Natural killer cell (primary cell): ENCODE results near the gene SYCE3. TPM values are rescaled to one million over a fixed set of nuclear protein-coding genes. Genes with fewer than 3 reads are reported as not detected.
"Not testable (repeated sequence)": the region's sequence is repeated elsewhere in the genome, so short reads cannot be mapped to it uniquely, and the experiment has no call there.

Experiments
- ATAC-seq, 3 donors: fragments of 150-1000 bp in 2 of 3; fragments of 200-7000 bp in 1 of 3; cut with Tn5 transposase; 1 replicate in 1 of 3; 2 replicates in 2 of 3; pipeline ENCODE4 v1.10.0; 2021; ENCODE audit warnings: mild to moderate bottlenecking in 2 of 3, moderate library complexity in 2 of 3
- DNase-seq, 2 donors: peaks; one replicate each; pipeline versions ENCODE4 v3.0.0 to v3.0.0-alpha.2; 2013 to 2021; ENCODE audit warnings: mixed read lengths in 1 of 2
- H3K27ac ChIP-seq: one replicate; pipeline ENCODE4 v1.5.1; 2013; ENCODE audit warnings: mild to moderate bottlenecking, low read length
- H3K27me3 ChIP-seq: one replicate; pipeline ENCODE4 v1.6.1; 2013; ENCODE audit warnings: low read length; ENCODE audit not compliant: control insufficient read depth, insufficient read depth
- H3K36me3 ChIP-seq: one replicate; pipeline ENCODE4 v1.6.1; 2013; ENCODE audit warnings: low read length; ENCODE audit not compliant: control insufficient read depth, insufficient read depth
- H3K4me1 ChIP-seq: one replicate; pipeline ENCODE4 v1.6.1; 2013; ENCODE audit warnings: low read length; ENCODE audit not compliant: control insufficient read depth, insufficient read depth
- H3K4me3 ChIP-seq: one replicate; pipeline ENCODE4 v1.5.1; 2013; ENCODE audit warnings: low read length
- H3K9me3 ChIP-seq: one replicate; pipeline ENCODE4 v1.6.1; 2013; ENCODE audit warnings: low read length; ENCODE audit not compliant: control insufficient read depth, insufficient read depth
- H3K27ac Mint-ChIP-seq, 2 donors: one replicate each; pipeline ENCODE4 v1.8.0; 2022; ENCODE audit warnings: mild to moderate bottlenecking in 2 of 2, mixed read lengths in 2 of 2, moderate library complexity in 1 of 2
- H3K27me3 Mint-ChIP-seq, 2 donors: one replicate each; pipeline ENCODE4 v1.8.0; 2022; ENCODE audit warnings: low read depth in 2 of 2, mixed read lengths in 2 of 2
- H3K36me3 Mint-ChIP-seq: one replicate; pipeline ENCODE4 v1.8.0; 2022; ENCODE audit warnings: mixed read lengths
- H3K4me1 Mint-ChIP-seq, 2 donors: one replicate each; pipeline ENCODE4 v1.8.0; 2022; ENCODE audit warnings: mixed read lengths in 2 of 2
- H3K4me3 Mint-ChIP-seq: one replicate; pipeline ENCODE4 v1.8.0; 2022; ENCODE audit warnings: mild to moderate bottlenecking, moderate library complexity, mixed read lengths
- H3K9me3 Mint-ChIP-seq, 2 donors: one replicate each; pipeline ENCODE4 v1.8.0; 2022; ENCODE audit warnings: mixed read lengths in 2 of 2
- WGBS: methylation state at CpG from one replicate; pipeline ENCODE4 v1.1.7; 2013; ENCODE audit warnings: missing lambda C conversion rate; ENCODE audit not compliant: insufficient coverage; 5-methylcytosine and 5-hydroxymethylcytosine counted together
- intact Hi-C: fragments of 100-400 bp; cut with micrococcal nuclease; formaldehyde crosslinking; loops from one replicate; pipeline ENCODE4 v1.14.2; 2022
- total RNA-seq, 4 donors: library from RNA; stranded (reverse); fragments of 120-200 nt in 1 of 4; gene quantifications; one replicate each; pipeline versions ENCODE4 v1.2.3 to v1.2.4, GENCODE V29; 2013 to 2022
- TF ChIP-seq, protein P1 (sequence below): fragments of 200-600 bp; IDR thresholded peaks from one replicate; pipeline ENCODE4 v1.8.0; 2022; ENCODE audit warnings: antibody characterized with exemption

The SYCE3 gene
- total RNA-seq, 3 donors from 2014 or later (not counting 1 experiment from before 2014, with no cell fraction given), result not detected

GRCh38 chr22:50608996-50609395, 46.3 kb upstream of the SYCE3 start:
- no peak overlapping the region for H3K27ac Mint-ChIP-seq
- H3K36me3 Mint-ChIP-seq, result no peaks in the 10 kb centered on the region
- H3K4me1 Mint-ChIP-seq, result peaks cover 6 to 11% of the 10 kb centered on the region in 2 donors
- Histone ChIP-seq H3K4me3 (no peak overlapping the region), H3K9me3 (no peaks in the 10 kb centered on the region), H3K27ac (no peak overlapping the region), H3K36me3 (no peaks in the 10 kb centered on the region), H3K27me3 (peaks cover 10% of the 10 kb centered on the region), H3K4me1 (no peaks in the 10 kb centered on the region)
- no peaks in the 10 kb centered on the region for H3K9me3 Mint-ChIP-seq
- 90% methylated on average over 10 of the region's 10 CpGs for WGBS
- H3K4me3 Mint-ChIP-seq, result no peak overlapping the region
- intact Hi-C loops, result no loop called here
- ATAC-seq (no peak), DNase-seq (no peak)
- TF ChIP-seq, protein P1, sequence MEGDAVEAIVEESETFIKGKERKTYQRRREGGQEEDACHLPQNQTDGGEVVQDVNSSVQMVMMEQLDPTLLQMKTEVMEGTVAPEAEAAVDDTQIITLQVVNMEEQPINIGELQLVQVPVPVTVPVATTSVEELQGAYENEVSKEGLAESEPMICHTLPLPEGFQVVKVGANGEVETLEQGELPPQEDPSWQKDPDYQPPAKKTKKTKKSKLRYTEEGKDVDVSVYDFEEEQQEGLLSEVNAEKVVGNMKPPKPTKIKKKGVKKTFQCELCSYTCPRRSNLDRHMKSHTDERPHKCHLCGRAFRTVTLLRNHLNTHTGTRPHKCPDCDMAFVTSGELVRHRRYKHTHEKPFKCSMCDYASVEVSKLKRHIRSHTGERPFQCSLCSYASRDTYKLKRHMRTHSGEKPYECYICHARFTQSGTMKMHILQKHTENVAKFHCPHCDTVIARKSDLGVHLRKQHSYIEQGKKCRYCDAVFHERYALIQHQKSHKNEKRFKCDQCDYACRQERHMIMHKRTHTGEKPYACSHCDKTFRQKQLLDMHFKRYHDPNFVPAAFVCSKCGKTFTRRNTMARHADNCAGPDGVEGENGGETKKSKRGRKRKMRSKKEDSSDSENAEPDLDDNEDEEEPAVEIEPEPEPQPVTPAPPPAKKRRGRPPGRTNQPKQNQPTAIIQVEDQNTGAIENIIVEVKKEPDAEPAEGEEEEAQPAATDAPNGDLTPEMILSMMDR, result no peak
- peaks cover 9 to 31% of the 10 kb centered on the region in 2 donors for H3K27me3 Mint-ChIP-seq

- not testable (repeated sequence) for H3K4me3 Mint-ChIP-seq, ATAC-seq, DNase-seq
Observed at GRCh38 chr22:50608058-50608840, 45.5 kb upstream of the SYCE3 start.

DNA sequence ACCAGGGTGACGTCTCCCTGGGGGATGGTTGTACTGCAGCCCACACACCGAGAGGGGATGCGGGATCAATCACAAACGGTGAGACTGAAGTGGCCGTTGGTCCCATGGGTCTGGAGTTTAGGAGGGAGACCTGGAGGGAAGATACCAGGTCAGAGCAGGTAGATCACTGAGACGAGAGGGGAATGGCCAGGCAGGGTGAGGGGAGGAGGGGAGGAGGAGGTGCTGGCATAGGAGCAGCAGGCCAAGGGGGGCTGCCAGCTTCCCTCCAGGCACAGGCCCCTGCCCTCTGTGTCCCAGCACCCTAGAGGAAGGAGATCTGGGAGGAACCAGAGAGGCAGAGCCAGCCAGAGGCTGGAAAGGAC, 44.9 kb upstream of the SYCE3 start:
- H3K4me1 Mint-ChIP-seq, result peaks cover under 1 to 1% of the 10 kb centered on the region in 2 donors
- no peak overlapping the region for H3K4me3 Mint-ChIP-seq
- ATAC-seq (no peak), DNase-seq (no peak)
- H3K4me1 ChIP-seq, result no peaks in the 10 kb centered on the region
- H3K36me3 ChIP-seq, result no peaks in the 10 kb centered on the region
- intact Hi-C loops, result no loop called here
- no peaks in the 10 kb centered on the region for H3K9me3 ChIP-seq
- H3K27me3 Mint-ChIP-seq, result peaks cover 15 to 34% of the 10 kb centered on the region in 2 donors
- no peak overlapping the region for H3K27ac Mint-ChIP-seq
- TF ChIP-seq, protein P1, result no peak
- no peak overlapping the region for H3K4me3 ChIP-seq
- no peak overlapping the region for H3K27ac ChIP-seq
- peaks cover 20% of the 10 kb centered on the region for H3K27me3 ChIP-seq
- no peaks in the 10 kb centered on the region for H3K9me3 Mint-ChIP-seq
- no peaks in the 10 kb centered on the region for H3K36me3 Mint-ChIP-seq
- WGBS, result 65% methylated on average over 6 of the region's 6 CpGs

More at GRCh38 chr22:50608058-50608840, 45.5 kb upstream of the SYCE3 start:
- H3K4me1 ChIP-seq, H3K27ac Mint-ChIP-seq, H3K36me3 Mint-ChIP-seq, intact Hi-C loops, H3K4me1 Mint-ChIP-seq, H3K4me3 ChIP-seq, H3K9me3 ChIP-seq, H3K36me3 ChIP-seq, H3K9me3 Mint-ChIP-seq, H3K27ac ChIP-seq: not testable (repeated sequence)
- H3K27me3 ChIP-seq, result peaks cover 14% of the 10 kb centered on the region
- 88% methylated on average over 39 of the region's 39 CpGs for WGBS
- H3K27me3 Mint-ChIP-seq, result peaks cover 9 to 32% of the 10 kb centered on the region in 2 donors

DNA sequence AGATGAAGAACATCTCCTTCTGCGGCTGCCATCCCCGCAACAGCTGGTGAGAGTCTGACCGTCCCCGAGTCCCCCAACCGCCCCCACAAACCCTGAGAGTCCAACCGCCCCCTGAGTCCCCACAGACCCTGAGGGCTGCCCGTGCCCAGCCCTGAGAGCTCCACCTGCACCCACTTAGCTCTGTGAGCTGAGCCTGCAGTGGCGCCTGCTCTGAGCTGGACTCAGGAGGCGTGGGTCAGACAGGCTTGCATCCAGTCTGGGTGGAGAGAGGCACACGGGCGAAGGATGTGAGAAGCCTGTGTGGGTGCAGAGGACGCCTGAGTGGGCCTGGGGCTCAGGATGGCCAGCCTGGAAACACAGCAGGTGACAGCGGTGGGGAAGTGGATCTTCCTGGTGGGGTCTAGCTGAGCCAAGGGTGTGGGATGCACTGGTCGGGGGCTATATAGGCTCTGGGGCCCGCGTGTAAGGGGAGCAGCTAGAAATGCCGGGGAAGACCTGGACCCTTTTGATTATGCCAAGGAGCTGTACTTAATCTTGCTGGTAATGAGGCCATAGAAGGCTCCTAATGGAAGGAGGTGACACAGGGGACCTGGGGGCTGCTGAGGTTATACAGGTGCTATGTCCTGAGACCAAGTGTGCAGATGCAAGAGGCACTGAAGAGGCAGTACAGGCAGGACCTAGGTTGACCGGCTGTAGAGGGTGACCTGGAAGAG, 44.4 kb upstream of the SYCE3 start:
- Histone ChIP-seq H3K4me3 (no peak overlapping the region), H3K27me3 (peaks cover 22% of the 10 kb centered on the region), H3K36me3 (no peaks in the 10 kb centered on the region), H3K9me3 (no peaks in the 10 kb centered on the region), H3K4me1 (no peaks in the 10 kb centered on the region), H3K27ac (no peak overlapping the region)
- DNase-seq (no peak), ATAC-seq (no peak)
- Mint-ChIP-seq H3K27ac (no peak overlapping the region), H3K36me3 (no peaks in the 10 kb centered on the region), H3K9me3 (no peaks in the 10 kb centered on the region), H3K4me3 (no peak overlapping the region), H3K4me1 (peaks cover 0 to 3% of the 10 kb centered on the region in 2 donors), H3K27me3 (peaks cover 20 to 40% of the 10 kb centered on the region in 2 donors)
- intact Hi-C loops, result no loop called here
- TF ChIP-seq, protein P1, result no peak
- WGBS, result 85% methylated on average over 18 of the region's 18 CpGs
